B cell (primary cell): Measurements from ENCODE around the gene KIRREL3. TPM values are rescaled to one million over a fixed set of nuclear protein-coding genes. Genes with fewer than 3 reads are reported as not detected.

Experiments used
- ATAC-seq: fragments of 200-7000 bp; cut with Tn5 transposase; one replicate; pipeline ENCODE4 v1.10.0; 2021; ENCODE audit warnings: low read depth, mild to moderate bottlenecking, moderate number of reproducible peaks, moderate library complexity
- CTCF ChIA-PET: fragments of 350-600 bp; sonication (Branson Sonifier 250); formaldehyde crosslinking; loops from one replicate; lab custom pipeline; 2021; ENCODE audit warnings: antibody characterized with exemption, inconsistent platforms; lab: Charles Lee
- POLR2A ChIA-PET: fragments of 350-600 bp; sonication (Branson Sonifier 250); formaldehyde crosslinking; loops from one replicate; lab custom pipeline; 2021; ENCODE audit warnings: antibody characterized with exemption; lab: Charles Lee
- DNase-seq: peaks from one replicate; pipeline ENCODE4 v3.0.0; 2013
- H2AFZ ChIP-seq: 2 replicates; pipeline ENCODE4 v1.6.1; 2012; ENCODE audit warnings: mild to moderate bottlenecking, low read depth, low read length; ENCODE audit not compliant: insufficient read depth, poor library complexity, severe bottlenecking
- H3K27ac ChIP-seq, 2 donors: 1 replicate in 1 of 2; 2 replicates in 1 of 2; pipeline ENCODE4 v1.5.1; 2012 to 2013; ENCODE audit warnings: low read length in 2 of 2, mild to moderate bottlenecking in 2 of 2, moderate library complexity in 1 of 2
- H3K27me3 ChIP-seq, 4 experiments: fragments of 200-600 bp in 1 of 4; sonication (generic) in 1 of 4; replicated peaks in 1 of 4; 1 replicate in 2 of 4; 2 replicates in 2 of 4; pipeline versions ENCODE4 v1.6.1 to v1.7.0; 2013 to 2016; ENCODE audit warnings: low read length in 3 of 4, mild to moderate bottlenecking in 2 of 4, mixed read lengths in 1 of 4, moderate library complexity in 1 of 4; ENCODE audit not compliant: insufficient read depth in 4 of 4, control insufficient read depth in 3 of 4; ENCODE audit errors: control extremely low read depth in 1 of 4
- H3K36me3 ChIP-seq, 2 experiments: replicated peaks in 1 of 2; 1 replicate in 1 of 2; 2 replicates in 1 of 2; pipeline versions ENCODE4 v1.6.1 to v1.7.1; 2013; ENCODE audit warnings: low read length in 1 of 2; ENCODE audit not compliant: insufficient read depth in 2 of 2, control insufficient read depth in 1 of 2; ENCODE audit errors: control extremely low read depth in 1 of 2, extremely low read depth in 1 of 2
- H3K4me1 ChIP-seq, 2 donors: fragments of 200-600 bp in 1 of 2; sonication (generic) in 1 of 2; 1 replicate in 1 of 2; 2 replicates in 1 of 2; pipeline versions ENCODE4 v1.5.1 to v1.6.1; 2013 to 2017; ENCODE audit warnings: low read length in 2 of 2; ENCODE audit not compliant: control insufficient read depth in 2 of 2, insufficient read depth in 2 of 2
- H3K4me2 ChIP-seq: replicated peaks from 2 replicates; pipeline ENCODE3; 2012; ENCODE audit warnings: mild to moderate bottlenecking, low read depth, low read length; ENCODE audit not compliant: poor library complexity, severe bottlenecking
- H3K4me3 ChIP-seq, 5 experiments: fragments of 200-600 bp in 1 of 5; sonication (generic) in 1 of 5; 1 replicate in 3 of 5; 2 replicates in 2 of 5; pipeline versions ENCODE4 v1.5.1 to v1.7.0; 2011 to 2016; ENCODE audit warnings: low read length in 4 of 5, mild to moderate bottlenecking in 4 of 5, low read depth in 2 of 5, control low read depth in 1 of 5, moderate library complexity in 1 of 5; ENCODE audit not compliant: insufficient read depth in 1 of 5; ENCODE audit errors: control extremely low read depth in 1 of 5, extremely low read depth in 1 of 5
- H3K79me2 ChIP-seq: fragments of 200-600 bp; sonication (generic); one replicate; pipeline ENCODE4 v1.6.0; 2016; ENCODE audit warnings: low read length; ENCODE audit not compliant: control insufficient read depth, insufficient read depth
- H3K9ac ChIP-seq: fragments of 200-600 bp; sonication (generic); 2 replicates; pipeline ENCODE4 v1.6.1; 2017; ENCODE audit warnings: mild to moderate bottlenecking, low read length, moderate library complexity
- H3K9me3 ChIP-seq, 3 donors: one replicate each; pipeline versions ENCODE4 v1.6.1 to v1.7.1; 2013; ENCODE audit warnings: low read length in 2 of 3; ENCODE audit not compliant: control insufficient read depth in 2 of 3, insufficient read depth in 1 of 3; ENCODE audit errors: control extremely low read depth in 1 of 3
- H4K20me1 ChIP-seq: 2 replicates; pipeline ENCODE4 v1.6.0; 2012; ENCODE audit warnings: mild to moderate bottlenecking, low read length; ENCODE audit not compliant: insufficient read depth, control insufficient read depth, poor library complexity, severe bottlenecking
- H3K27ac Mint-ChIP-seq: one replicate; pipeline ENCODE4 v1.8.0; 2021; ENCODE audit warnings: mixed read lengths
- H3K27me3 Mint-ChIP-seq: one replicate; pipeline ENCODE4 v1.8.0; 2021; ENCODE audit warnings: mixed read lengths
- H3K4me1 Mint-ChIP-seq: one replicate; pipeline ENCODE4 v1.8.0; 2021; ENCODE audit warnings: mixed read lengths
- H3K4me3 Mint-ChIP-seq: one replicate; pipeline ENCODE4 v1.8.0; 2021; ENCODE audit warnings: mixed read lengths
- H3K9me3 Mint-ChIP-seq: one replicate; pipeline ENCODE4 v1.8.0; 2022; ENCODE audit warnings: mixed read lengths; ENCODE audit not compliant: insufficient read depth
- CTCF ChIP-seq: fragments of 200-600 bp; IDR thresholded peaks from one replicate; pipeline ENCODE4 v1.8.0; 2022; ENCODE audit warnings: antibody characterized with exemption, mild to moderate bottlenecking
- EZH2 ChIP-seq: IDR thresholded peaks from 2 replicates; pipeline ENCODE4 v1.6.1; 2012; ENCODE audit warnings: borderline replicate concordance, low read depth, mild to moderate bottlenecking, moderate library complexity, low read length; ENCODE audit not compliant: insufficient read depth, poor library complexity, severe bottlenecking
- WGBS: methylation state at CpG from one replicate; pipeline ENCODE4 v1.1.5; 2013; ENCODE audit warnings: missing lambda C conversion rate; ENCODE audit not compliant: insufficient coverage; 5-methylcytosine and 5-hydroxymethylcytosine counted together
- intact Hi-C: fragments of 100-400 bp; cut with micrococcal nuclease; formaldehyde crosslinking; loops from one replicate; pipeline ENCODE4 v1.10.0; 2022
- polyA plus RNA-seq: library from polyadenylated mRNA; depleted of rRNA; stranded (reverse); fragments of >200 nt; gene quantifications from 2 replicates; pipeline ENCODE4 v1.2.3, GENCODE V29; 2012
- total RNA-seq, 2 donors: library from RNA; stranded (reverse); fragments of 120-200 nt in 1 of 2; gene quantifications; 1 replicate in 1 of 2; 2 replicates in 1 of 2; pipeline versions ENCODE4 v1.2.3 to v1.2.4, GENCODE V29; 2013 to 2022

KIRREL3 gene
- total and polyA plus RNA-seq, 2 donors (not counting 1 experiment from before 2014, with no cell fraction given), result not detected

GRCh38 chr11:126602349-126602940 lies 398.1 kb downstream of the KIRREL3 start:
- Histone ChIP-seq H3K9me3 (no peaks in the 10 kb centered on the region), H3K36me3 (no peaks in the 10 kb centered on the region), H4K20me1 (no peaks in the 10 kb centered on the region), H3K27me3 (peaks cover 0 to 6% (median 0%) of the 10 kb centered on the region in 4 experiments), H3K4me3 (no peak overlapping the region), H3K79me2 (no peaks in the 10 kb centered on the region), H3K9ac (no peak overlapping the region), H3K4me2 (no peak overlapping the region), H3K27ac (no peak overlapping the region), H2AFZ (no peak overlapping the region), H3K4me1 (no peaks in the 10 kb centered on the region)
- peaks cover 4% of the 10 kb centered on the region for H3K9me3 Mint-ChIP-seq
- H3K4me1 Mint-ChIP-seq, result no peaks in the 10 kb centered on the region
- TF ChIP-seq EZH2, result no peak
- no peak for TF ChIP-seq CTCF
- ATAC-seq (no peak), DNase-seq (no peak)
- CTCF ChIA-PET, result no interaction called here
- H3K27ac Mint-ChIP-seq, result no peak overlapping the region
- intact Hi-C loops, result no loop called here
- H3K27me3 Mint-ChIP-seq, result peaks cover 27% of the 10 kb centered on the region
- H3K4me3 Mint-ChIP-seq, result no peak overlapping the region
- WGBS, result 93% methylated on average over 12 of the region's 12 CpGs
- POLR2A ChIA-PET, result no interaction called here

- Mint-ChIP-seq H3K4me1 (no peaks in the 10 kb centered on the region), H3K27ac (no peak overlapping the region), H3K4me3 (no peak overlapping the region), H3K9me3 (peaks cover 4% of the 10 kb centered on the region), H3K27me3 (peaks cover 23% of the 10 kb centered on the region)
- Histone ChIP-seq H3K36me3 (no peaks in the 10 kb centered on the region), H2AFZ (no peak overlapping the region), H3K4me2 (no peak overlapping the region), H3K27ac (no peak overlapping the region), H3K27me3 (no peaks in the 10 kb centered on the region), H3K9me3 (no peaks in the 10 kb centered on the region), H3K4me3 (no peak overlapping the region), H4K20me1 (no peaks in the 10 kb centered on the region), H3K4me1 (no peaks in the 10 kb centered on the region), H3K9ac (no peak overlapping the region), H3K79me2 (no peaks in the 10 kb centered on the region)
- DNase-seq (no peak), ATAC-seq (no peak)
- ChIA-PET POLR2A (no interaction called here), CTCF (no interaction called here)
- 70% methylated on average over 14 of the region's 22 CpGs for WGBS
- intact Hi-C loops, result no loop called here
- no peak for TF ChIP-seq CTCF
- no peak for TF ChIP-seq EZH2
Observed at GRCh38 chr11:126601550-126602215, 398.9 kb downstream of the KIRREL3 start.
